Right lobe of liver (tissue), 6 donors: Measurements from ENCODE around the gene ZNF746. TPM values are rescaled to one million over a fixed set of nuclear protein-coding genes. Genes with fewer than 3 reads are reported as not detected.

ENCODE experiments used
- ATAC-seq, 4 donors: fragments of 200-7000 bp; cut with Tn5 transposase; one replicate each; pipeline ENCODE4 v1.9.1; 2020; ENCODE audit warnings: mild to moderate bottlenecking in 4 of 4, moderate library complexity in 4 of 4
- DNase-seq, 3 donors: peaks; one replicate each; pipeline ENCODE4 v3.0.0-alpha.2; 2020
- H3K27ac ChIP-seq, 3 donors: fragments of 200-600 bp; one replicate each; pipeline ENCODE4 v1.8.0; 2022
- H3K27me3 ChIP-seq, 2 donors: fragments of 200-600 bp; one replicate each; pipeline ENCODE4 v1.8.0; 2022
- H3K36me3 ChIP-seq, 4 donors: fragments of 200-600 bp; sonication (generic) in 1 of 4; one replicate each; pipeline versions ENCODE4 v1.5.1 to v1.8.0; 2017 to 2022; ENCODE audit warnings: control low read depth in 1 of 4
- H3K4me1 ChIP-seq, 4 donors: fragments of 200-600 bp; sonication (generic) in 1 of 4; one replicate each; pipeline versions ENCODE4 v1.5.1 to v1.8.0; 2017 to 2022; ENCODE audit warnings: control low read depth in 1 of 4
- H3K4me3 ChIP-seq, 3 donors: fragments of 200-600 bp; one replicate each; pipeline ENCODE4 v1.8.0; 2022
- H3K9me3 ChIP-seq, 4 donors: fragments of 200-600 bp; sonication (generic) in 1 of 4; one replicate each; pipeline versions ENCODE4 v1.5.1 to v1.8.0; 2017 to 2022; ENCODE audit warnings: control low read depth in 1 of 4
- POLR2A ChIP-seq: fragments of 450-650 bp; IDR thresholded peaks from one replicate; pipeline ENCODE4 v1.6.1; 2017; ENCODE audit warnings: antibody characterized with exemption, mild to moderate bottlenecking
- WGBS: methylation state at CpG from one replicate; pipeline ENCODE4 v1.1.6; 2018; ENCODE audit warnings: low coverage, low lambda C conversion rate; ENCODE audit not compliant: insufficient coverage; ENCODE audit errors: missing lambda C conversion rate; 5-methylcytosine and 5-hydroxymethylcytosine counted together
- intact Hi-C, 2 donors: fragments of 100-400 bp; cut with DNase I; formaldehyde crosslinking; loops; one replicate each; pipeline versions ENCODE4 v1.11.2 to v1.14.1; 2022
- total RNA-seq, 6 experiments: library from RNA; depleted of rRNA in 2 of 6; stranded (reverse); fragments of >200 nt in 2 of 6; fragmentation: NEBNext Ultra II Directional in 3 of 6; extraction: Animal tissue kit (Norgen Biotek cat#: 25700) in 3 of 6; gene quantifications; one replicate each; pipeline versions ENCODE4 v1.1.0 to v1.2.4, GENCODE V29; 2016 to 2023
- TF ChIP-seq, protein P1 (sequence below), 4 donors: fragments of 200-600 bp in 3 of 4; fragments of 450-650 bp in 1 of 4; IDR thresholded peaks; one replicate each; pipeline versions ENCODE4 v1.5.1 to v1.8.0; 2016 to 2022; ENCODE audit warnings: antibody characterized with exemption in 4 of 4, mild to moderate bottlenecking in 2 of 4
- donor health status: DM: no; HTN: yes; CAD: no.
- donor health status: DM: no; HTN: no; CAD: no.
- donor health status: DM: no; HTN: no; CAD: no.
- donor health status: DM: no; HTN: yes; CAD: no.
- donor health status: DM: no; HTN: yes; CAD: no.

The ZNF746 gene
- total RNA-seq, 6 experiments from 2014 or later, result 7.9 to 15.8 (median 10.4) TPM

DNA sequence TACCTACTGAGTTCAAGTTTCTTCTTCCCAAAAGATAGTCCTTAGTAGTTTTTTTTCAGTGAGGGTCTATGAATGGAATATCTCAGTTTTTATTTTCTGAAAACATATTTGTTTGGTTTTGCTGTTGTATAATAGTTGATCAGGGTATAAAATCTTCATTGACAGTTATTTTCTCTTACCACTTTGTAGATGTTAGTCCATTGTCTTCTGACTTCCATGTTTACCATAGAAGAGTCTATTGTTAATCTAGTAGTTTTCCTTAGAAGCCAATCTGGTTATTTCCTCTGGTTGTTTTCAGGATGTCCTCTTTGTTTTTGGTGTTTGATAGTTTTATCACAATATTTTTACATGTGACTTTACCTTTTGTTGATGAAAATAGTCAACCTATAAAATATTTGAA is 31.2 kb downstream of the ZNF746 start:
- Histone ChIP-seq H3K4me3 (no peak overlapping the region), H3K27me3 (no peaks in the 10 kb centered on the region), H3K36me3 (no peaks in the 10 kb centered on the region), H3K4me1 (no peaks in the 10 kb centered on the region), H3K9me3 (no peaks in the 10 kb centered on the region), H3K27ac (no peak overlapping the region)
- TF ChIP-seq, protein P1, sequence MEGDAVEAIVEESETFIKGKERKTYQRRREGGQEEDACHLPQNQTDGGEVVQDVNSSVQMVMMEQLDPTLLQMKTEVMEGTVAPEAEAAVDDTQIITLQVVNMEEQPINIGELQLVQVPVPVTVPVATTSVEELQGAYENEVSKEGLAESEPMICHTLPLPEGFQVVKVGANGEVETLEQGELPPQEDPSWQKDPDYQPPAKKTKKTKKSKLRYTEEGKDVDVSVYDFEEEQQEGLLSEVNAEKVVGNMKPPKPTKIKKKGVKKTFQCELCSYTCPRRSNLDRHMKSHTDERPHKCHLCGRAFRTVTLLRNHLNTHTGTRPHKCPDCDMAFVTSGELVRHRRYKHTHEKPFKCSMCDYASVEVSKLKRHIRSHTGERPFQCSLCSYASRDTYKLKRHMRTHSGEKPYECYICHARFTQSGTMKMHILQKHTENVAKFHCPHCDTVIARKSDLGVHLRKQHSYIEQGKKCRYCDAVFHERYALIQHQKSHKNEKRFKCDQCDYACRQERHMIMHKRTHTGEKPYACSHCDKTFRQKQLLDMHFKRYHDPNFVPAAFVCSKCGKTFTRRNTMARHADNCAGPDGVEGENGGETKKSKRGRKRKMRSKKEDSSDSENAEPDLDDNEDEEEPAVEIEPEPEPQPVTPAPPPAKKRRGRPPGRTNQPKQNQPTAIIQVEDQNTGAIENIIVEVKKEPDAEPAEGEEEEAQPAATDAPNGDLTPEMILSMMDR (IDR thresholded peaks at IDR 0.05), result no peak
- TF ChIP-seq POLR2A, result no peak
- intact Hi-C loops, result no loop called here
- ATAC-seq (no peak), DNase-seq (no peak)

DNA sequence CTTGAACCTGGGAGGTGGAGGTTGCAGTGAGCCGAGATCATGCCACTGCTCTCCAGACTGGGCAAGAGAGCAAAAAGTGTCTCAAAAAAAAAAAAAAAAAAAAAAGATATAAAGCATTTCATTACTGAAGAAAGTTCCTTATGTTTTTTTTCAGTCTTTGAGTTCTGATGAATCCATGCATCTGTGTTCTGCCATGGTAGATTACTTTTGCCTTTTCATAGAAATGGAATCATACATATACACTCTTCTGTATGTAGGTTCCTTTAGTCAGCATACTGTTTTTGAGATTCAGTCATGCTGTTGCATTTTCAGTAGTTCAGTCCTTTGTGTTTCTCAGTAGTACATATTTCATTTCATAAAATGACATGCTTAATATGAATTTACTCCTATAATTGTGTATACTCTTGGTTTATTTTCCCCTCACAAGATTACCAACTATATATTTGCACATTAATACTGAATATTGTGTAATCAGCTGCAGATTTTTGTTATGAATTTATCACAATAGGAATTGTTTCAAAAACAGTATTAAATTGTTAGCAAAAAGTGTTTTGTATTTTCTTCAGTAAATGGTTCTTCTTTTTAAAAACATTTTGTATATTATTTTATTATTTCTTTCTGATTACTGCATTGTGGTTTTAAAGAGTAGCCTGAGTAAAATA is 34.0 kb downstream of the ZNF746 start:
- Histone ChIP-seq H3K36me3 (no peaks in the 10 kb centered on the region), H3K4me1 (peaks cover 0 to 8% (median 0%) of the 10 kb centered on the region in 4 donors), H3K27me3 (no peaks in the 10 kb centered on the region), H3K9me3 (no peaks in the 10 kb centered on the region), H3K27ac (no peak overlapping the region), H3K4me3 (no peak overlapping the region)
- TF ChIP-seq, protein P1 (IDR thresholded peaks at IDR 0.05), result no peak
- TF ChIP-seq POLR2A, result no peak
- ATAC-seq (no peak), DNase-seq (no peak)
- intact Hi-C loops, result no loop called here
- 100% methylated on average over 1 of the region's 1 CpG for WGBS

DNA sequence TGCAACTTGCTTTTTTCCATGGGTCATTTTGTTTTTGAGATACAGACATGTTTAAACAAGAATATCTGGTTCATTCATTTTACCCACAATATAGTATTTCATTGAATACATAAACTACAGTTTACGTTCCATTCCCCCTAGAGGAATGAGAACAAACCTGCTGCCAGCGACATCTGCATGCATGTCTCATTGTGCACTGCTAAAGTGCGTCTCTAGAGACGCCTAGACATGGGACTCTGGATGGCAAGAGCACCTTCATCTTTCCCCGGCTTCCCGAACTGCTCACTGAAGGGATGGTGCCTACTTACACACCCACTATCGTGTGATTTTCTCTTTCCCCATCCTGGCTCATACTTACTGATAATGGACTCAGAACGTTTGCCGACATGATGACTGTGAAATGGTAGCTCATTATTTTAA is 35.5 kb downstream of the ZNF746 start:
- no peak overlapping the region for H3K4me3 ChIP-seq
- DNase-seq, result no peak
- intact Hi-C loops, result no loop called here
- H3K4me1 ChIP-seq, result peaks cover 0 to 14% (median 0%) of the 10 kb centered on the region in 4 donors
- no peaks in the 10 kb centered on the region for H3K9me3 ChIP-seq
- ATAC-seq, result no peak
- H3K36me3 ChIP-seq, result no peaks in the 10 kb centered on the region
- no peak for TF ChIP-seq POLR2A
- TF ChIP-seq, protein P1 (IDR thresholded peaks at IDR 0.05), result no peak
- no peaks in the 10 kb centered on the region for H3K27me3 ChIP-seq
- no peak overlapping the region for H3K27ac ChIP-seq
- 77% methylated on average over 8 of the region's 9 CpGs for WGBS

DNA sequence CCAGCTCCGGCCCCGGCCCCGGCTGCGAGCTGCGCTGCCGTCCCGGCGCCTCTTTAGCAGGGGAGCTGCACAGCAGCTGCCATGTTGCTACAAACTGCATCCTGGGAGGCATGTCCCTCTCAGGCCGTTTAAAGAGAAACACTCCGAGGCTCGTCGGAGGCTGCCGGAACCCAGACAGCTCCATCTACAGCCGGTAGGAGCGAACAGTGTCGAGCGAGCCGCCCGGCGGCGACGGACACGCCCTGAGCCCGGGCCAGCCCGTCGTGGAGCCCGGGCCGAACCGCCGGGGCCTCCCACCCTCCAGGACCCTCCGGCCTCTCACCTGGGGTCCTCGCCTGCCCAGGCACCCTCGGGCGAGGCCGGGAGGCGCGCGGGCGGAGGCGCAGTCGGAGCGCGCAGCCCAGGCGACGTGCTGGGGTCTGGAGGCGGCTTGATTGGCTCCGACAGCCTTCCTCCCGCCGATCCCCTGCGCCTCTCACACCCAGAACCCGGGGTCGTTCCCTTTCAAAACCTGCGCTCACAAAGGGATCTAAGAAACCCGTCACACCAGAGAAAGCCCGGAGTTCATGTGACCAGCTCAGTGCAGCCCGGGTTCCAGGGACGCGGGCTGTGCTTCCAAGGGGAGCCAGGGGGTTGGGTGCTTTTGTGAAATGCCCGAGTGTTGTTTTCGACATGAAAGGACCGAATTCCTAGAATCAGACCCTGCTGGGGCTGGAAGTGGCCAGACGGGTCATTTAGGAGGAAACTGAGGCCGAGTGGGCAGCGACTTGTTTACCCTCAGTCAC is 36.9 kb downstream of the ZNF746 start, which contains the start of gene ZNF777:
Gene ZNF777 (minus strand): TSS at position 570 of the 785 bp plus-strand sequence. CDS start 5,040 bp downstream, outside the sequence.
- intact Hi-C loops, result no loop called here
- H3K4me1 ChIP-seq, result peaks cover 0 to 14% (median 0%) of the 10 kb centered on the region in 4 donors
- peak; percentile 62 for TF ChIP-seq POLR2A
- TF ChIP-seq, protein P1 (IDR thresholded peaks at IDR 0.05), result peak; percentile 45 to 63 (median 51)
- no peaks in the 10 kb centered on the region for H3K9me3 ChIP-seq
- H3K27me3 ChIP-seq, result no peaks in the 10 kb centered on the region
- ATAC-seq (peak; percentile 97 to 99 (median 98)), DNase-seq (peak; percentile 79 to 87 (median 85))
- peaks cover 0 to under 1% (median 0%) of the 10 kb centered on the region in 4 donors for H3K36me3 ChIP-seq
- H3K4me3 ChIP-seq, result peak within 1 kb of the TSS; percentile 56 to 67 (median 66)
- H3K27ac ChIP-seq, result peak within 1 kb of the TSS; percentile 20 to 62 (median 24)
- 3% methylated on average over 11 of the region's 64 CpGs for WGBS
